HG03103 (cell line): ENCODE data around the gene PNKD.
A peak's percentile ranks its signal among the peaks of the same experiment; 100 is the strongest.
"Not testable (repeated sequence)": the region's sequence is repeated elsewhere in the genome, so short reads cannot be mapped to it uniquely, and the experiment has no call there.

ENCODE experiments used
- ATAC-seq: cut with Tn5 transposase; IDR thresholded peaks from one replicate; pipeline ENCODE4 v1.9.1; 2021; ENCODE audit warnings: low read depth; ENCODE audit not compliant: unreplicated experiment

Gene PNKD

DNA sequence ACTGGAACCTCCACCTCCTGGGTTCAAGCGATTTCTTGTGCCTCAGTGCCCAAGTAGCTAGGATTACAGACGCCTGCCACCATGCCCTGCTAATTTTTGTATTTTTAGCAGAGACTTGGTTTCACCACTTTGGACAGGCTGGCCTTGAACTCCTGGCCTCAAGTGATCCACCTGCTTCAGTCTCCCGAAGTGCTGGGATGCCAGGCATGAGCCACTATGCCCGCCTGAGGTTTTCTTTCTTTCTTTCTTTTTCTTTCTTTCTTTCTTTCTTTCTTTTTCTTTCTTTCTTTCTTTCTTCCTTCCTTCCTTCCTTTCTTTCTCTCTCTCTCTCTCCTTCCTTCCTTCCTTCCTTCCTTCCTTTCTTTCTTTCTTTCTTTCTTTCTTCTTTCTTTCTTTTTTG, 44.4 kb downstream of the PNKD start:
- ATAC-seq = not testable (repeated sequence)

DNA sequence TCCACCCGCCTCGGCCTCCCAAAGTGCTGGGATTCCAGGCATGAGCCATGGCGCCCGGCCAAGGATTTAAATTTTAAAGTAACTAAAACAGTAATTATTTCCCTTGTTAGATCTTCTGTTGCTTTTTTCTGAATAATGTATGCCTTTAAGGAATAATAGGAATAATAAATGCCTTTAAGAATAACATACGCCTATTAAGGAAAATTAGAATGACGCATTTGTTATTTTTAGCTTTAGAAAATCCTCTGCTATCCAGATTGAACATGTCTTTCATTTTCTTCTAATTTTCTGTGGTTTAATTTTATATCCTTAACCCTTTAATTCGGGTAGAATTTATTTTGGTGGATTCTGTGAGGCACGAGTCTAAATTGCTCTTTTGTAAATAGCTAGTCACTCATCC, 45.1 kb downstream of the PNKD start:
- no peak for ATAC-seq

DNA sequence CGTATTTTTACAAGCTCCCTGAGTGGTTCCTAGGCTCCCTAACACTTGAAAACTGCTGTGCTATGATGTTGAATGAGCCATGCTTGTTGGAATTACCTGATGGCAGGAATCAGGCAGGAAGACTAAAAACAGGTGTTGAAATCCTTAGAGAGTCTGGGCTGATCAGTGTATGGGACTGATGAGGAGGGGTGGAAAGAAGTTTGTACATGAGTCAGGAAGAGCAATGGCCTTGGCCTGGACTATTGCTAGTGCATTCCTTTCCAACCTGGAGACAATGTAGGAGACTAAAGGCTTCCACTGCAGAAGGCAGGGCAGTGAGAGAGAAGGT, 46.9 kb downstream of the PNKD start:
- ATAC-seq = no peak

DNA sequence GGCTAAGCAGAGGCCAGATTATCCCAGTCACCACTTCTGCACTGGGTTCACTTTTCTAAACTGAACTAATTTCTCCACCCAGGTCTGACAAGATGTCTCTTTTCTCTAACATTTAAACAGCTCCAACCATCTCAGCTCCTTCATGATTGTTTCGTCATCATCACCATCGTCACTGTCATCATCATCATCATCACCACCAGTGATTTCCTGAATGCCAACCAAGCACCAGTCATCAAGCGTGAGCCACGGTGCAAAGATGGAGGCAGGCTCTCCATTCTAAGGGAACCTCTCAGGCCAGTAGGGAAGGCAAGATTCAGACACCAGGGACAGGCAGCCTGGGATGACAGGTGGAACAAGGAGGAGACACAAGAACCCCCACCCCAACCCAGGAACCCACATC, 47.5 kb downstream of the PNKD start:
- ATAC-seq = no peak

DNA sequence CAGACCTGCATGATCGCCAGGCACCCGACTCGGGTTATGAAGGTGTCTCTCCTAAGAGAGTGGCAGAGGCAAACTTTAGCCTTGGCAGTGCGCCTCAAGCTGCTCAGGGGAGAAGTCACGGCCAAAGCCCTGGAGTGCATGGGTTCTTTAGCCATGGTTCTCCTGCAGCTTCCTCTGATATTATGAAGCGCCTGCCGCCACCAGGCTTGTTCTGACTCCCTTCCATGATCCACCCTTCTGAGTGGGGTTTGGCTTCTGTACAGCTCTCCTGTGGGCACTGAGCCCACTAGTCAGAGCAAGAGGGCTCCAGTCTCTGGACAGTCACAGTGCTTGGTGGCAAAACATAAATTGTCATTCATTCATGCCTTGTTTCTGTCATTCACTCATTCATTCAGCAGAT, 47.9 kb downstream of the PNKD start:
- no peak for ATAC-seq

DNA sequence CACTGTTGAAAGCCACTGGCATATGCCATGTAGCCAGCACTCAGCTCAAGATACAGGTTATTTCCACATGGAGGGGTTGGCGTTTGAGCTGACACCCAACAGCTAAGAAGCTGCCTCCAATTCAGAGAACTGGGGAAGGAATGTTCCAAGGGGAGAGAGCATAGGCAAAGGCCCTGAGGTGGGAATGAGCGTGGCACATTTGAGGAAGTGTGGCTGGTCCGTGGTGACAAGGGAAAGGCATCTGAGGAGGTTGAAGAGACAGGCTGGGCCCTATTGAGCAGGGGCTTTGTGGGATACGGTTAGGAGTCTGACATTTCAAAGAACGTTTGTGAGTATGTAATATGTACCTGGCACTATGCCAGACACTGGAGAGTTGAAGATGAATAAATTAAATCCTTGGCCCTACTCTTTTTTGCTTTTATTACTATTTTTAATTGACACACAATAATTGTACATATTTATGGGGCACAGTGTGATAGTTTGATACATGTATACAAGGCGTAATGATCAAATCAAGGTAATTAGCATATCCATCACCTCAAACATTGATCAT, 49.6 kb downstream of the PNKD start:
- ATAC-seq = no peak

DNA sequence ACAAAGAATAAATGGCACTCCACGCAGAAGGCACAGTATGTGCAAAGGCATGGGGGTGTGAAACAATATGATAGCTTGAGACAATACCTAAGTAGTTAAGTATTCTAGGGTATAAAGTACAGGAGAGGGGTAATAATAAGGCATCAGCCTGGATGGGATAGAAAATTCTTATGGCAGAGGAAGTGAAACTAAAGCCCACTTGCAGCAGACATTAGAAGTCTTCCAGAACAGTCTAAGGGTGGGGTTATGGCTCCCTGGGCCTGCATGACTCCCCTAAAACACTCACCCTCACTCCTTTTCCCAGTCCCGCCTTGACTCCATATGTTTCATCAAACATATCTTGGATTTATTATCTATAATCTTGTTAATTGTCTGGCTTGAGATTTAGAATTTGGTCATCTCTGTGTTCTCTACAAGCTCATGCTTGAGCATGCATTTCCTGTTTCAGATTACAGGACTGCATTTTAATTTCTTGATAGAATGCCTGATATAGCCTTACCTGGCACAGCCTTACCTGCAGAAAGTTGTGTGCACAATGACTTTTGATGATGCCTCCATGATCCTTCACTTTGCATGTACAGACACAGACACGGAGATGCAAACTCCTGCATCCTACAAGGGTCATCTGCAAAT, 50.5 kb downstream of the PNKD start:
- ATAC-seq = no peak

DNA sequence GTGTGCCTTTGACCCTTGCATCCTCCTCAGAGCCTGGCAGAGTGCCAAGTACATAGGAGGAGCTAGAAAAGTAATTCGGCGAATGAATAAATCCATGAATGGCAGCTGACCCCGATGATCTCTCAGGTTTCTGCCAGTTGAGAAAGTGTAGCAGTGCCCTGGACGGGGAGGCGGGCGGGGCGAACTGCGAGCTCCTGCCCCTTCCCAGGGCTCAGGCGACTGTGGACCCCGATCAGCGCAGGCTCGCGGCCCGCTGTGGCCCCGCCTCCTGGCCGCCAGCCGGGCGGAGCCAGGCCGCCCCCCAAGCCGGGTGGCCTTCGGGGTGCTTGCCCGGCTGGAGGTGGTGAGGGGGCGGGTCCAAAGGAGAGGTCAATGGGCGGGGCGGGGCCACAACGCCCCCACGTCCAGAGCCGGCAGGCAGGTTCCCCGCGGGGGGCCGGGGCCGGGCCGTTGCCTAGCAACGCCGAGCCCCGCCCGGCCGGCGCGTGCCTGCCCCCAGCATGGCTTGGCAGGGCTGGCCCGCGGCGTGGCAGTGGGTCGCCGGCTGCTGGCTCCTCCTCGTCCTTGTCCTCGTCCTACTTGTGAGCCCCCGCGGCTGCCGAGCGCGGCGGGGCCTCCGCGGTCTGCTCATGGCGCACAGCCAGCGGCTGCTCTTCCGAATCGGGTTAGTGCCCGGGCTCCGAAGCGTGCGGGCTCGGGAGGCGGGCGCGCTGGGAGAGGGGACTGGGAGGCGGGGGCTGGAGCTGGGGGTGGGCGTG, 52.6 kb downstream of the PNKD start:
- peak; percentile 66 for ATAC-seq

DNA sequence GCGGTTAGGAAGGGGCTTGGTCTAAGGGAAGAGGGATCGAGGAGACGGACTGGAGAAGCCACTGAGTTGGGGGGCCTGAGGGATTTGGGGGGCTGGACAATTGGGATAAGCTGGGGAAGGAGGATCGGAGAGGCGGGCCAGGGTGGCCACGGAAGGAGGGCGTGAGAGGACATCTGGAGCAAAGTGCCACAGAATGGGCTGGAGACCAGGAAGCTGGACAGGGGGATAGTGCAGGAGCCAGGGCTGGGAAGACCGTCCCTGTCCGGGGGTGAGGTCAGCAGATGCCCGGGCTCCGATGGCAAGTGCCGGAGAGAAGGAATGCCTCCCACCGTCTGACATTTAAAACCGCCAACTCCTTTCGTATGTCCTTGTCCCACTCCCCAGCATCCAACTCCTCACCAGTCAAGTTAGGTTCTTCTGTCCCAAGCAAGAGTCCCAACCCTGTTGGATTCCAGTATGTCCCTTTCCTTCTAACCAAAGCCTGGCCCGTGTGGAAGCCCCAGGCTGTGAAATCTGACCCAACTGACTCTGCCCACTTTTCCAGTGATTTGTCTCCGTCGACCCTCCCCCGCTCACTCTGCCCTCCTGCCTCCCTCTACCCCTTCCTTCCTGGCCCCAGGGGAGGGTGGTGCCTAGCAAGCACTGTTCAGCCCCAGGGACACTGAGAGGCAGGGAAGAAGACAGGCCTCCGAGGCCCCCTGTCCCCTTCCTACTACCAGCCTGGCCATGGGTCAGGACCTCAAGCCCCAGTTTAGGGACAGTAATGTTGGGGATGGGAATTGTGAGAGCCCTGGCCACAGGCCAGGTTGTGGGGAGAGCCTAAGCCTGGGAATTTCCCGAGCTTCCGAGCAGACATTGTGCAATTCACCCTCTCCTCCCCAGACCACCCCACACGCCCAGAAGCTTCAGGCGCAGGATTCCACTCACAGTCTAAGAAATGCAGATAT, 53.5 kb downstream of the PNKD start:
- ATAC-seq = no peak

DNA sequence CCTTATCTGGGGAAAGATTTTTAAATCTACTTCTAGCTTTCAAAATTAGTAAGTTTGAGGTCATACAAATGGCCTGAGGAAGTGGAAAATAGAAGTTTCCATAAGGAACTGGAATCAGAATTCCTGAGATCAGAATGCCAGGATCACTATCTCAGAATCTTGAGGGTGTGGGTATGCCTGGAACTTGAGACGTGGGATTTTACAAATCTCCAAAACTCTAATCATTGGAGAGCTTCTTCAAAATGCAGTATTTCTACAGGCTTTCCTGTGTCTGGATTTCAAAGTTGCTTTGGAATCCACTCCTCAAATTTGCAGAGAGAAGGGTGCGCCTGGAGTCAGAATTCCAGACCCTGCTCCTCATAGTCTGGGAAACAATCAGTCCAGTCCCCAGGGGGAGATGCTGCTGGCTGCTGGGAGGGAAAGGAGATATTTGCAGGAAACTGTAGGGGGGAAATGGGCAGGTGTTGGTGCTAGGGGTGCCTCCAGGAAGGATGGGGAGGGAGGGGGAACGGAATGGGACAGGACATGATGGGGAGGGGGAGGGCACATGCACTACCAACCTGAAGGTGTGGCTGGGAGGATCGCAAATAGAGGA, 55.3 kb downstream of the PNKD start:
- ATAC-seq = no peak

DNA sequence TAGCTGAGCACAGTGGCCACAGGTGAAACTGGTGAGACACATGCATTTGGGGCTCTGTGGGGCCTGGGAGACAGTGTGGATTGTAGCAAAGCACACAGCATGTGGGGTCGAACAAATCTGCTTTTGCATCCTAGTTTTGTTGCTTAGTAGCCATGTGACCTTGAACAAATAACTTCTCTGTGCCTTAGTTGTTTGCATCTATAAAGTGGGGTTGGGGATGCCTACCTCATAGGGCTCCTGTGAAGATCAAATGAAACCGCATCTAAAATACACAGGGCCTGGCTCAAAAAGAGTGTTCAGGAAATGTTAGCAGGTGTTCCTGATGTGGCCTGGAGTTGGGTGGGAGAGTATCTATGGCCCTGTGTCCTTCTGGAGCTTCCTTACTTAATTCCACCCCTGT, 56.0 kb downstream of the PNKD start:
- no peak for ATAC-seq

DNA sequence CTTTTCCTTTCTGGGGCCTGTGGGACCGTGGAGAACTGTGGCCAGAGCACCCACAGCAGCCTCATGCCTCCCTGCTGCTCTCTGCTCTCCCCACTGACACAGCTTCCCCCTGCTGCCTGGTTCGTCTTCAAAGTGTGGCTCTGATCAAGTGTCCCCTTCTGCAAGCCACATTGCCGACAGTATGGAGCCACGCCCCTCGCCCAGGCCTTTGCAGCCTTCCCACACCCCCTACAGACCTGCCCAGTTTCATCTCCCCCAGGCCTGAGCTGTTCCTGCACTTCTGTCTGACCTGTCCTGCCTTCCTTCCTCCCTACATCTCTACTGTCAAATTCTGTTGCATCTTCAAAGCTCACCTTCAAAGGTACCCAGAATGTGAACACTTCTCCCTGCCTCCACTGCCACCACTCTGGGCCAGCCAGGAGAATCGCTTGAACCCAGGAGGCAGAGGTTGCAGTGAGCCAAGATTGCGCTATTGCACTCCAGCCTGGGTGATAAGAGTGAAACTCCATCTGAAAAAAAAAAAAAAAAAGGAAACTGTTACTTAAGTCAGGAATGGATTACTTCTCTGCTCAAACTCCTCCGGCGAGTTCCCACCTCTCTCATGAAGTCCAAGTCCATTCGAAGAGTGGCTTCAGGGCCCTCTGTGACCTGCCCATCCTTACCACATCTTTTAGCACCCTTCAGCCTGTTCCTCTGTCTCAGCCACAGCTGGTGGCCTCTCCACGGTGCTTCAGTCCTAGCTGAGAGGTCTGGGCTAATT, 57.3 kb downstream of the PNKD start:
- ATAC-seq = no peak

DNA sequence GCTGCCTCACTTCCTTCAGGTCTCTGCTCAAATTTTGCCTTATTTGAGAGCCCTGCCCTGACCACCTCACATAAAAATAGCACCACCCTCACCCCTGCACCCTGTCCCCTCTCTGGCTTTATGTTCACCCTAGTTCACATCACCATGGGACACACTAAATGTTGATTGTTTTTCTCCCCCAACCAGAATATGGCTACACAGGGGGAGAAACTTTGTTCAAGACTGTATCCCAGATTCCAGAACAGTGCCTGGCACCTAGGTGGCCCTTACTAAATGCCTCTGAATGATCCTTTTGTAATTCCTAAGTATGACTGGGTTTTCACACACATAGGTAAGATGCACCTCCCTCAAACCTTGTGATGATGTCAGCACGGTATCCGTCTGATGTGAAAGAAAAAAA, 58.0 kb downstream of the PNKD start:
- no peak for ATAC-seq

DNA sequence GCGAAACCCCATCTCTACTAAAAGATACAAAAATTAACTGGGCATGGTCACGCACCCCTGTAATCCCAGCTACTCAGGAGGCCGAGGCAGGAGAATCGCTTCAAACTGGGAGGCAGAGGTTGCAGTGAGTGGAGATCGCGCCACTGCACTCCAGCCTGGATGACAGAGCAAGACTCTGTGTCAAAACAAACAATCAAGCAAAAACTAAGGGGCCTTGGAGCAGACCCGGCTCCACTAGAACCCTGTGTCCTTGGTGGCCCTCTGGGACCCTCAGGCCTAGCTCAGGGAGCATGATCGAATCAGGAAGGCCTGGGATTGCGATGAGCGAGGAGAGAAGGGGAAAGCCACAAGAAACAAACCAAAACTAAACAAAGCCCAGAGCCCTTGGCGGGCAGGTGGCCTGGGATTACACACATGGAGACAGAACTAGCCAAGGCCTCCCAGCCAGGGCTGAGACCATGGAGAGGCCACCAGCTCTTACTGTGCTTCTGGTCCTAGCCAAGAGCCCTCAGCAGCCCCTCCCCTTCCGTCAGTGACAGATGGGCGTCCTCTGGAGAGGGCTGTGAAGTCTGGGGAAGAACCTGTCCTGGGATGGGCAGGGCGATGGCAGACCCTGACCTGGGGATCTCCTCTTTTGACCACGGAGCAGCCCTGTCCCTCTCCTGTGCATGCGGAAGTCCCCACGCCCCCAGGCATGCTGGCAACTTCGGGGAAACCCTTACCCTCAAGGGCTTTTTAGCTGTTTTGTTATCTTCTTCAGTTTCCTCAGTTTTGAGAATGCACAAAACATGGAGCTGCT, 58.9 kb downstream of the PNKD start:
- ATAC-seq = no peak

DNA sequence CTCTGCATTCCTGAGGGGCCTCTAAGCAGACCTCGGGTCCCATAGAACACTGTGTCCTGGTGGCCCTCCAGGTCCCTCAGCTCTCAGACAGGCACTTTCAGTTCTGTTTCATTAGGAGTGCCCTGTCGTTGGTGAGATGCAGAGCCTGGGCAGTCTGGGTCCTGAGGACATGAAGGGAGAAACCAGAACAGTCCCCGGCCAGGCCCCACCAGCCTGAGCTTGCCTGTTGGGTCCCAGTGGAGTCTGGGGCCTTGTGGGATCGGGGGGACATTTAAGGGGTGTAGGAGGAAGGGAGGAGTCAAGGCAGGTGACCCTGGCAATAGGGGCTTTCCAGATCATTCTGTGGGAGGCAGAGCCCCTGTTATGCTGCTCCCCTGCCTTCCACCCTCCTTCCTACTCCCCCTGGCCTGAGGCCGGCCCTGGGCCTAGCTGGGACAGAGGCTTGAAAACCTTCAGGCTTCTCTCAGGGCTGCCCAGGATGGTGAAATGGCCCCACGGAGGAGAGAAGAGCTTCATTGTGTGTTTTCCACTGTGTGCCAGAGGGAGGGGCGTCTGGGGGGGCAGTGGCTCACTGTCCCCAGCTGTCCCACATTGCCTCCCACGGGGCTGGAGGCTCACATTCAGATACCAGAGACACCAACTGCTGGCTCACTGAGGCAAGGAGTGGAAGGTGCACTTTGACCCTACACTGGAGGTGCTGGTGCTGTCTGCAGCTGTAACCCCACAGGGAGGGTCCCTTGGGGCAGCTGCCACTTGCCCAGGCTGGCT, 59.7 kb downstream of the PNKD start:
- ATAC-seq = no peak

DNA sequence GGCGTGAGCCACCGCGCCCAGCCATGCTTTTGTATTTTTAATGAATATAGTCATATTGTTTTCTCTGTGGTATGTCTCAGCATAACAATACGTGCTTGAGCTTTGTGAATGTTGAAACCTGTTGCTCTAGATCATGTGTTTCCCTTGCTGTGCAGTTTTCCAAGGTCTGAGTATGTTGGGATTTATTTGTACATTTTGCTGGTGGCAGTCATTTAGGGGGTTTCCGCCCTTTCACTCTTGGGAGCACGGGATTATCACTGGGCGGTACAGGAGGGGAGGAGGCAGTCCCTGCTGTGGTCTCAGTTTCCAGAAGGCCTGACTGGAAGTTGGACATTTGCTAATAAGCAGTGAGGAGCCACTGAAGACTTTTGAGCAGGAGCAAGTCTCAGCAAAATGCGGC, 61.4 kb downstream of the PNKD start:
- ATAC-seq = no peak

DNA sequence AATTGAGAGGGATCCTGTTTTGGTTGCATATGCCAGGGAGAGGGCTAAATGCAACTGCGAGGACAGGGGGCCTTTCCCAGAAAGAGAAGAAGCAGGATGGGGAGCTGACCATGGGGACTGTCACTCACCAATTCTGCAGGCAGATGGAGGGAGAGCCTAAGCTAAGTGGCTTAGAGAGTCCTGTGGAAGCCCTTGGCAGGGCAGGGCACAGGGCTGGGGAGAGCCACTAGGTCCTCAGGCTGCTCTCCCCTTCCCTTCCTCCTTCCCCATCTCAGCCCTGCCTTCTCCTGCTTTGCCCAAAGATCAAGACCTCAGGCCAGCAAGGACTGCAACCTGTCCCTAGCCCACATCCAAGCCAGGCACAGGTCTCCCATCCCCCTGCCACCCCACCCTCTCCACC, 62.0 kb downstream of the PNKD start:
- ATAC-seq = no peak

DNA sequence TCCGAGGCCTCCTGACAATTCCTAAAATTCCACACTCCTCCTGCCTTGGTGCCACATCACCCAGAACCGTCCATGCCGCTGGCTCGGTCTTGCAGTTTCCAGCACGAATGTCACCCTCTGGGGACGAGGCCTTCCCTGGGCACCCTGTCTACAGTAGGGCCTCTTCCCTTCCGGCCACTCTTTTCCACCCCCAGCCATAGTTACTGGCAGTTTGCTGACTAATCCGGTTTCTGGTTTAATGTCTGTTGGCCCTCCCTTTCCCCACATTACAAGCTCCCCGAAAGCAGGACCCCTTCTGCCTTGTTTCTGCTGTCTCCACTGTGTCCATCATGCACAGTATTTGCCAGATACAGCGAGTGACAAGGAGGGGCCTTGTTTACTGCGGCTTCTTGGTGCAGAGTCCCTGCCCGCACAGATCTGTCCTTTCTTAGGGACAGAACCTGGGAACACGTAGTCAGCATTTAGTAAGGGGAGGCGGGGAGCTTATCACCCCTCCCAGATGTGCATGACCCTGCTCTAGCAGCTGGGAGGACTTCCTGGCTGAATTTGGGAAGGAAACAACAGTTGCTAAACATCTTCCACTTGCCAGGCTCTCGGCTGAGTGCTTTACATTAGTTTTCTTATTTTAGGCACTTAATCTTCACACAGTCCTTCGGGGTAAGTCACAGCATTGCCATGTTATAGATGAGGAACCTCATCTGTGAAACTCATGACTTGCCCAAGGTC, 62.8 kb downstream of the PNKD start:
- ATAC-seq = no peak
